HEK293 (cell line): ENCODE data around the gene KEAP1.

ENCODE experiments used
- AEBP2 ChIP-seq: fragments of 450-650 bp; formaldehyde crosslinking; IDR thresholded peaks from 2 replicates; pipeline ENCODE4 v1.5.1; 2016; ENCODE audit warnings: missing biosample characterization, missing genetic modification characterization, borderline replicate concordance
- FEZF1 ChIP-seq: fragments of 450-650 bp; formaldehyde crosslinking; IDR thresholded peaks from 2 replicates; pipeline ENCODE4 v1.5.1; 2016; ENCODE audit warnings: missing biosample characterization, missing genetic modification characterization
- HIC1 ChIP-seq: fragments of 450-650 bp; formaldehyde crosslinking; IDR thresholded peaks from 2 replicates; pipeline ENCODE4 v1.5.1; 2016; ENCODE audit warnings: missing biosample characterization, missing genetic modification characterization
- HOXA7 ChIP-seq: sonication (generic); formaldehyde crosslinking; IDR thresholded peaks from 2 replicates; pipeline ENCODE4 v1.8.1; 2022; ENCODE audit warnings: missing genetic modification reagents, borderline replicate concordance
- MEIS1 ChIP-seq: sonication (generic); formaldehyde crosslinking; IDR thresholded peaks from 2 replicates; pipeline ENCODE4 v1.8.1; 2022; ENCODE audit warnings: missing genetic modification reagents, mild to moderate bottlenecking, borderline replicate concordance
- PRDM1 ChIP-seq: fragments of 450-650 bp; formaldehyde crosslinking; IDR thresholded peaks from 2 replicates; pipeline ENCODE4; 2016; ENCODE audit warnings: missing biosample characterization, missing genetic modification characterization
- PRDM6 ChIP-seq: fragments of 450-650 bp; formaldehyde crosslinking; IDR thresholded peaks from 2 replicates; pipeline ENCODE4 v1.5.1; 2017; ENCODE audit warnings: missing biosample characterization, missing genetic modification characterization
- TCF7L2 ChIP-seq: IDR thresholded peaks from 2 replicates; pipeline ENCODE4 v1.6.1; 2011; ENCODE audit warnings: low read depth, mild to moderate bottlenecking, inconsistent platforms, low read length, moderate library complexity, borderline replicate concordance
- TRIM28 ChIP-seq: IDR thresholded peaks from 2 replicates; pipeline ENCODE4 v1.6.1; 2011; ENCODE audit warnings: low read length, control low read depth, borderline replicate concordance
- YY2 ChIP-seq: fragments of 450-650 bp; formaldehyde crosslinking; IDR thresholded peaks from 2 replicates; pipeline ENCODE4 v1.5.1; 2016; ENCODE audit warnings: missing biosample characterization, missing genetic modification characterization
- ZBTB21 ChIP-seq: fragments of 450-650 bp; formaldehyde crosslinking; IDR thresholded peaks from 2 replicates; pipeline ENCODE4 v1.5.1; 2017; ENCODE audit warnings: missing biosample characterization, missing genetic modification characterization
- ZBTB26 ChIP-seq: fragments of 450-650 bp; formaldehyde crosslinking; optimal IDR thresholded peaks from 2 replicates; pipeline ENCODE3; 2016; ENCODE audit warnings: missing biosample characterization, mild to moderate bottlenecking, missing genetic modification characterization
- ZBTB6 ChIP-seq: fragments of 450-650 bp; formaldehyde crosslinking; IDR thresholded peaks from 2 replicates; pipeline ENCODE4 v1.5.1; 2017; ENCODE audit warnings: missing biosample characterization, missing genetic modification characterization
- ZBTB7A ChIP-seq: fragments of 450-650 bp; formaldehyde crosslinking; IDR thresholded peaks from 2 replicates; pipeline ENCODE4 v1.5.1; 2016; ENCODE audit warnings: low read depth, missing biosample characterization, missing genetic modification characterization
- ZBTB8A ChIP-seq: fragments of 450-650 bp; formaldehyde crosslinking; IDR thresholded peaks from 2 replicates; pipeline ENCODE4 v1.5.1; 2016; ENCODE audit warnings: missing biosample characterization, missing genetic modification characterization
- ZNF146 ChIP-seq: fragments of 450-650 bp; formaldehyde crosslinking; IDR thresholded peaks from 2 replicates; pipeline ENCODE4 v1.5.1; 2016; ENCODE audit warnings: missing biosample characterization, missing genetic modification characterization
- ZNF266 ChIP-seq: fragments of 450-650 bp; formaldehyde crosslinking; IDR thresholded peaks from 2 replicates; pipeline ENCODE4 v1.5.1; 2016; ENCODE audit warnings: missing biosample characterization, missing genetic modification characterization, low read depth
- ZNF280C ChIP-seq: fragments of 450-650 bp; formaldehyde crosslinking; IDR thresholded peaks from 2 replicates; pipeline ENCODE4 v1.5.1; 2016; ENCODE audit warnings: missing biosample characterization, missing genetic modification characterization
- ZNF596 ChIP-seq: fragments of 450-650 bp; IDR thresholded peaks from 2 replicates; pipeline ENCODE4 v1.5.0; 2018; ENCODE audit warnings: missing biosample characterization, mild to moderate bottlenecking, missing genetic modification characterization, moderate library complexity
- ZNF639 ChIP-seq: fragments of 450-650 bp; formaldehyde crosslinking; IDR thresholded peaks from 2 replicates; pipeline ENCODE4 v1.5.1; 2016; ENCODE audit warnings: missing biosample characterization, missing genetic modification characterization
- ZNF670 ChIP-seq: fragments of 450-650 bp; formaldehyde crosslinking; IDR thresholded peaks from 2 replicates; pipeline ENCODE4 v1.5.1; 2016; ENCODE audit warnings: missing biosample characterization, missing genetic modification characterization, low read depth
- ZNF76 ChIP-seq: fragments of 450-650 bp; formaldehyde crosslinking; IDR thresholded peaks from 2 replicates; pipeline ENCODE4; 2016; ENCODE audit warnings: low read depth, missing biosample characterization, missing genetic modification characterization, borderline replicate concordance
- ZSCAN23 ChIP-seq: fragments of 450-650 bp; formaldehyde crosslinking; IDR thresholded peaks from 2 replicates; pipeline ENCODE4 v1.5.1; 2016; ENCODE audit warnings: missing biosample characterization, missing genetic modification characterization
- ZSCAN30 ChIP-seq: fragments of 450-650 bp; IDR thresholded peaks from 2 replicates; pipeline ENCODE4 v1.5.1; 2018; ENCODE audit warnings: missing biosample characterization, mild to moderate bottlenecking, missing genetic modification characterization, moderate library complexity
- ZSCAN4 ChIP-seq: fragments of 450-650 bp; formaldehyde crosslinking; IDR thresholded peaks from 2 replicates; pipeline ENCODE4 v1.5.1; 2017; ENCODE audit warnings: missing biosample characterization, missing genetic modification characterization
- ZSCAN5A ChIP-seq: fragments of 450-650 bp; formaldehyde crosslinking; IDR thresholded peaks from 2 replicates; pipeline ENCODE4 v1.5.1; 2016; ENCODE audit warnings: missing biosample characterization, missing genetic modification characterization

Gene KEAP1

GRCh38 chr19:10502524-10503001 lies 593 bp downstream of the KEAP1 start (continued):
- TF ChIP-seq ZNF639 (tag by site-specific recombination) = no peak
- no peak for TF ChIP-seq HOXA7 (CRISPR knock-in tag)
- no peak for TF ChIP-seq ZNF280C (tag by site-specific recombination)
- no peak for TF ChIP-seq PRDM6 (tag by site-specific recombination)
- TF ChIP-seq ZBTB6 (tag by site-specific recombination) = peak; percentile 96
- TF ChIP-seq TCF7L2 = no peak
- no peak for TF ChIP-seq TRIM28
- no peak for TF ChIP-seq PRDM1 (tag by site-specific recombination)
- TF ChIP-seq ZSCAN23 (tag by site-specific recombination) = no peak
- TF ChIP-seq ZNF670 (tag by site-specific recombination) = no peak
- no peak for TF ChIP-seq ZBTB7A (tag by site-specific recombination)
- peak; percentile 51; the same call in 1 of the 2 replicates for TF ChIP-seq ZSCAN5A (tag by site-specific recombination)
- TF ChIP-seq ZNF266 (tag by site-specific recombination) = no peak
- peak; percentile 64; the same call in 1 of the 2 replicates for TF ChIP-seq YY2 (tag by site-specific recombination)
- no peak for TF ChIP-seq ZSCAN4 (tag by site-specific recombination)
- peak; percentile 96 for TF ChIP-seq ZBTB8A (tag by site-specific recombination)
- no peak for TF ChIP-seq ZNF76 (tag by site-specific recombination)
- no peak for TF ChIP-seq ZBTB21
- peak; percentile 89 for TF ChIP-seq ZSCAN30 (tag by site-specific recombination)
- no peak for TF ChIP-seq HIC1
- no peak for TF ChIP-seq AEBP2 (tag by site-specific recombination)
- TF ChIP-seq MEIS1 = no peak
- no peak for TF ChIP-seq FEZF1
- TF ChIP-seq ZNF146 = 0 out of 2 replicates have a peak, but pooled peaks have one; percentile 5
- peak; percentile 95 for TF ChIP-seq ZBTB26 (tag by site-specific recombination)
- TF ChIP-seq ZNF596 (tag by site-specific recombination) = no peak
